Measurements from ENCODE around the gene GPD1L. TPM values are rescaled to one million over a fixed set of nuclear protein-coding genes. Genes with fewer than 3 reads are reported as not detected.
"Not testable (repeated sequence)": the region's sequence is repeated elsewhere in the genome, so short reads cannot be mapped to it uniquely, and the experiment has no call there.

GPD1L gene
- total and polyA plus RNA-seq, 2 of the 13 experiments (the other 11 are each of a cell fraction or from before 2014, with no cell fraction given), result 4.9 to 13.7 TPM

GRCh38 chr3:32190556-32190955 is 84.1 kb downstream of the GPD1L start:
- in situ Hi-C loops (cut with HindIII; ENCODE audit: extremely low pct_ligation_motif_present, low pct_unique_long_range_greater_than_20kb), result not testable (repeated sequence)

GRCh38 chr3:32193101-32193500 is 86.7 kb downstream of the GPD1L start:
- no peaks in the 10 kb centered on the region for H4K20me1 ChIP-seq (ENCODE audit: insufficient read depth, low read length)
- POLR2A ChIA-PET, result no interaction called here
- H3K36me3 ChIP-seq (replicated peaks in 1 of 2; ENCODE audit: control insufficient read depth in 1 of 2, insufficient read depth in 2 of 2, low read length in 2 of 2), result no peaks in the 10 kb centered on the region
- FAIRE-seq, result no peak
- no peaks in the 10 kb centered on the region for H3K9me3 ChIP-seq (ENCODE audit: low read length)
- CTCF ChIA-PET (ENCODE audit: low intra/inter-chr PET ratio, low total read pairs), result no interaction called here
- no peak overlapping the region for H3K4me2 ChIP-seq (ENCODE audit: low read depth, low read length)
- DNase-seq (ENCODE audit: low spot score), result no peak
- no peak overlapping the region for H2AFZ ChIP-seq (ENCODE audit: low read length)
- intact Hi-C loops (cut with micrococcal nuclease; ENCODE audit: unreplicated experiment), result no loop called here
- H3K27ac ChIP-seq (ENCODE audit: extremely low read length, insufficient read depth, low read length), result no peak overlapping the region
- peaks cover 27% of the 10 kb centered on the region for H3K4me1 ChIP-seq (ENCODE audit: insufficient read depth, low read length)
- BruUV-seq (replicated peaks), result no TSS peak
- ATAC-seq, result no peak
- H3K4me3 ChIP-seq (replicated peaks in 1 of 3; ENCODE audit: insufficient read depth in 1 of 3, low read depth in 2 of 3, low read length in 3 of 3), result no peak overlapping the region
- in situ Hi-C loops (cut with HindIII; ENCODE audit: extremely low pct_ligation_motif_present, low pct_unique_long_range_greater_than_20kb), result no loop called here
- H3K79me2 ChIP-seq (ENCODE audit: insufficient read depth, low read length), result no peaks in the 10 kb centered on the region
- peaks cover 0 to 7% of the 10 kb centered on the region in 2 experiments; a peak in 2 of 5 replicates for H3K27me3 ChIP-seq (ENCODE audit: control insufficient read depth in 1 of 2, insufficient read depth in 2 of 2, low read length in 2 of 2)
- H3K9ac ChIP-seq (ENCODE audit: insufficient read depth, low read depth, low read length), result no peak overlapping the region
- TF ChIP-seq PAX8 (CRISPR knock-in tag; IDR thresholded peaks at IDR 0.05; ENCODE audit: borderline replicate concordance) (no peak), SIN3A (IDR thresholded peaks at IDR 0.05; ENCODE audit: borderline replicate concordance, low read depth, low read length) (no peak), LCORL (IDR thresholded peaks at IDR 0.05) (no peak), LCORL (CRISPR knock-in tag; IDR thresholded peaks at IDR 0.05) (no peak), BRCA1 (CRISPR knock-in tag; IDR thresholded peaks at IDR 0.05) (no peak), HMGXB3 (CRISPR knock-in tag; IDR thresholded peaks at IDR 0.05; ENCODE audit: borderline replicate concordance) (no peak)
- TF ChIP-seq, protein P1, sequence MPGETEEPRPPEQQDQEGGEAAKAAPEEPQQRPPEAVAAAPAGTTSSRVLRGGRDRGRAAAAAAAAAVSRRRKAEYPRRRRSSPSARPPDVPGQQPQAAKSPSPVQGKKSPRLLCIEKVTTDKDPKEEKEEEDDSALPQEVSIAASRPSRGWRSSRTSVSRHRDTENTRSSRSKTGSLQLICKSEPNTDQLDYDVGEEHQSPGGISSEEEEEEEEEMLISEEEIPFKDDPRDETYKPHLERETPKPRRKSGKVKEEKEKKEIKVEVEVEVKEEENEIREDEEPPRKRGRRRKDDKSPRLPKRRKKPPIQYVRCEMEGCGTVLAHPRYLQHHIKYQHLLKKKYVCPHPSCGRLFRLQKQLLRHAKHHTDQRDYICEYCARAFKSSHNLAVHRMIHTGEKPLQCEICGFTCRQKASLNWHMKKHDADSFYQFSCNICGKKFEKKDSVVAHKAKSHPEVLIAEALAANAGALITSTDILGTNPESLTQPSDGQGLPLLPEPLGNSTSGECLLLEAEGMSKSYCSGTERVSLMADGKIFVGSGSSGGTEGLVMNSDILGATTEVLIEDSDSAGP (CRISPR knock-in tag; IDR thresholded peaks at IDR 0.05; ENCODE audit: borderline replicate concordance), result no peak

More at GRCh38 chr3:32190556-32190955, 84.1 kb downstream of the GPD1L start:
- H3K4me1 ChIP-seq (ENCODE audit: insufficient read depth, low read length), result peaks cover 43% of the 10 kb centered on the region
- DNase-seq (ENCODE audit: low spot score); BruUV-seq (replicated peaks); H3K27me3 ChIP-seq (ENCODE audit: control insufficient read depth in 1 of 2, insufficient read depth in 2 of 2, low read length in 2 of 2); H3K4me3 ChIP-seq (replicated peaks in 1 of 3; ENCODE audit: insufficient read depth in 1 of 3, low read depth in 2 of 3, low read length in 3 of 3); FAIRE-seq; H3K9me3 ChIP-seq (ENCODE audit: low read length); ATAC-seq; H3K9ac ChIP-seq (ENCODE audit: insufficient read depth, low read depth, low read length); CTCF ChIA-PET (ENCODE audit: low intra/inter-chr PET ratio, low total read pairs); POLR2A ChIA-PET; H3K27ac ChIP-seq (ENCODE audit: extremely low read length, insufficient read depth, low read length); H4K20me1 ChIP-seq (ENCODE audit: insufficient read depth, low read length); H2AFZ ChIP-seq (ENCODE audit: low read length); H3K79me2 ChIP-seq (ENCODE audit: insufficient read depth, low read length); intact Hi-C loops (cut with micrococcal nuclease; ENCODE audit: unreplicated experiment); H3K36me3 ChIP-seq (replicated peaks in 1 of 2; ENCODE audit: control insufficient read depth in 1 of 2, insufficient read depth in 2 of 2, low read length in 2 of 2); H3K4me2 ChIP-seq (ENCODE audit: low read depth, low read length): not testable (repeated sequence)
- 40% methylated on average over 6 of the region's 6 CpGs for WGBS (ENCODE audit: low lambda C conversion rate)
